ENCODE measurements around the gene PARVG. TPM values are rescaled to one million over a fixed set of nuclear protein-coding genes. Genes with fewer than 3 reads are reported as not detected.

PARVG gene
- total and polyA plus RNA-seq, 12 donors = 1.4 to 61.1 (median 14.8) TPM

GRCh38 chr22:44179196-44179988 is 1.3 kb upstream of the PARVG start:
- Histone ChIP-seq H3K27ac (no peak overlapping the region), H3K36me3 (replicated peaks in 1 of 2) (no peaks in the 10 kb centered on the region), H3K9me3 (replicated peaks in 1 of 3) (no peaks in the 10 kb centered on the region), H3K4me3 (no peak overlapping the region), H3K4me1 (replicated peaks in 1 of 2) (no peaks in the 10 kb centered on the region), H3K27me3 (no peaks in the 10 kb centered on the region)
- 60 to 69% (median 65%) methylated on average over 10 of the region's 10 CpGs for WGBS, 4 donors
- intact Hi-C loops (cut with DNase I) = no loop called here
- TF ChIP-seq POLR2A (IDR thresholded peaks at IDR 0.05) = no peak
- TF ChIP-seq CTCF (IDR thresholded peaks at IDR 0.05) = no peak
- no peak for DNase-seq

GRCh38 chr22:44179989-44180705 is 578 bp upstream of the PARVG start:
- intact Hi-C loops (cut with DNase I) = no loop called here
- 72 to 82% (median 76%) methylated on average over 4 to 6 of the region's 6 CpGs for WGBS, 4 donors

GRCh38 chr22:44181033-44181911 is 547 bp downstream of the PARVG start:
- peak overlapping the region in 3 of 5 donors; percentile 13 to 83 (median 65) for H3K27ac ChIP-seq
- no peaks in the 10 kb centered on the region for H3K9me3 ChIP-seq (replicated peaks in 1 of 3)
- WGBS, 4 donors = 63 to 79% (median 65%) methylated on average over 32 to 40 of the region's 40 CpGs
- DNase-seq = peak in 3 of 7 donors; percentile 28 to 32 (median 30)
- no peak for TF ChIP-seq POLR2A (IDR thresholded peaks at IDR 0.05)
- TF ChIP-seq CTCF (IDR thresholded peaks at IDR 0.05) = no peak
- intact Hi-C loops (cut with DNase I) = no loop called here
- H3K4me1 ChIP-seq (replicated peaks in 1 of 2) = no peaks in the 10 kb centered on the region
- H3K27me3 ChIP-seq = no peaks in the 10 kb centered on the region
- no peaks in the 10 kb centered on the region for H3K36me3 ChIP-seq (replicated peaks in 1 of 2)
- peak overlapping the region in 1 of 4 donors; percentile 36 for H3K4me3 ChIP-seq

More at GRCh38 chr22:44179989-44180705, 578 bp upstream of the PARVG start:
- Histone ChIP-seq H3K4me1 (replicated peaks in 1 of 2) (no peaks in the 10 kb centered on the region), H3K4me3 (no peak overlapping the region), H3K27ac (no peak overlapping the region), H3K9me3 (replicated peaks in 1 of 3) (no peaks in the 10 kb centered on the region), H3K27me3 (no peaks in the 10 kb centered on the region), H3K36me3 (replicated peaks in 1 of 2) (no peaks in the 10 kb centered on the region)
- no peak for DNase-seq
- TF ChIP-seq POLR2A (IDR thresholded peaks at IDR 0.05) (no peak), CTCF (IDR thresholded peaks at IDR 0.05) (no peak)
